Activated T-cell treated with anti-CD3 and anti-CD28 coated beads, Interleukin-2, amount 50 U/mL, for 72 hours (primary cell): ENCODE results near the gene SDF4. TPM values are rescaled to one million over a fixed set of nuclear protein-coding genes. Genes with fewer than 3 reads are reported as not detected.
A peak's percentile ranks its signal among the peaks of the same experiment; 100 is the strongest.

Experiments
- ATAC-seq, 2 donors: fragments of 150-1000 bp; cut with Tn5 transposase; replicated peaks in 1 of 2; 2 replicates each; pipeline ENCODE4 v1.10.0; 2021; ENCODE audit warnings: moderate library complexity in 2 of 2, mild to moderate bottlenecking in 1 of 2
- DNase-seq, 2 donors: peaks; one replicate each; pipeline ENCODE4 v3.0.0; 2021 to 2022; ENCODE audit warnings: mixed read lengths in 1 of 2
- H3K27ac Mint-ChIP-seq: one replicate; pipeline ENCODE4 v1.8.0; 2022; ENCODE audit warnings: mild to moderate bottlenecking, moderate library complexity, mixed read lengths
- H3K27me3 Mint-ChIP-seq: one replicate; pipeline ENCODE4 v1.8.0; 2022; ENCODE audit warnings: low read depth, mixed read lengths
- H3K36me3 Mint-ChIP-seq, 2 donors: one replicate each; pipeline ENCODE4 v1.8.0; 2022; ENCODE audit warnings: mixed read lengths in 2 of 2, mild to moderate bottlenecking in 1 of 2; ENCODE audit not compliant: insufficient read depth in 2 of 2
- H3K4me1 Mint-ChIP-seq: one replicate; pipeline ENCODE4 v1.8.0; 2022; ENCODE audit warnings: low read depth, mixed read lengths
- H3K4me3 Mint-ChIP-seq, 2 donors: one replicate each; pipeline ENCODE4 v1.8.0; 2022; ENCODE audit warnings: mild to moderate bottlenecking in 2 of 2, mixed read lengths in 2 of 2, moderate library complexity in 2 of 2
- H3K9me3 Mint-ChIP-seq, 2 donors: one replicate each; pipeline ENCODE4 v1.8.0; 2022; ENCODE audit warnings: mixed read lengths in 2 of 2
- total RNA-seq, 2 donors: library from RNA; stranded (reverse); gene quantifications; one replicate each; pipeline ENCODE4 v1.2.3, GENCODE V29; 2022

Gene SDF4
- total RNA-seq, 2 donors from 2014 or later: 188 to 348 TPM

- Mint-ChIP-seq H3K4me3 (peak within 1 kb of the TSS; percentile 86 to 87), H3K9me3 (no peaks in the 10 kb centered on the region), H3K27me3 (no peaks in the 10 kb centered on the region), H3K36me3 (peaks cover 2 to 3% of the 10 kb centered on the region in 2 donors), H3K27ac (peak within 1 kb of the TSS; percentile 70), H3K4me1 (peaks cover 37% of the 10 kb centered on the region)
- DNase-seq (peak; percentile 73 to 77), ATAC-seq (peak; percentile 20 to 22)
Observed at GRCh38 chr1:1206376-1206965, 25.3 kb downstream of the SDF4 start, which contains the start of gene TNFRSF18. Gene TNFRSF18 (minus strand): TSS chr1:1206592. CDS start chr1:1206571, 21 bp downstream.

GRCh38 chr1:1205769-1206375 lies 25.9 kb downstream of the SDF4 start:
- ATAC-seq (no peak), DNase-seq (peak in 1 of 2 donors; percentile 14)
- Mint-ChIP-seq H3K27me3 (no peaks in the 10 kb centered on the region), H3K36me3 (peaks cover 2 to 3% of the 10 kb centered on the region in 2 donors), H3K27ac (peak overlapping the region; percentile 70), H3K4me1 (peaks cover 32% of the 10 kb centered on the region), H3K9me3 (no peaks in the 10 kb centered on the region), H3K4me3 (peak overlapping the region; percentile 86 to 87)

GRCh38 chr1:1204998-1205768 lies 26.6 kb downstream of the SDF4 start:
- Mint-ChIP-seq H3K27ac (peak overlapping the region; percentile 70), H3K4me1 (peaks cover 31% of the 10 kb centered on the region), H3K36me3 (peaks cover 2 to 3% of the 10 kb centered on the region in 2 donors), H3K9me3 (no peaks in the 10 kb centered on the region), H3K27me3 (no peaks in the 10 kb centered on the region), H3K4me3 (peak overlapping the region; percentile 86 to 87)
- DNase-seq: no peak
- ATAC-seq: no peak

GRCh38 chr1:1204425-1204920 lies 27.3 kb downstream of the SDF4 start:
- Mint-ChIP-seq H3K9me3 (no peaks in the 10 kb centered on the region), H3K36me3 (peaks cover 2% of the 10 kb centered on the region in 2 donors), H3K27ac (no peak overlapping the region), H3K4me1 (peaks cover 29% of the 10 kb centered on the region), H3K4me3 (peak overlapping the region; percentile 86 to 87), H3K27me3 (no peaks in the 10 kb centered on the region)
- ATAC-seq (no peak), DNase-seq (no peak)

- peak overlapping the region; percentile 52 to 87 for H3K4me3 Mint-ChIP-seq
- DNase-seq: no peak
- no peak for ATAC-seq
- peaks cover 2% of the 10 kb centered on the region in 2 donors for H3K36me3 Mint-ChIP-seq
- peaks cover 23% of the 10 kb centered on the region for H3K4me1 Mint-ChIP-seq
- no peaks in the 10 kb centered on the region for H3K27me3 Mint-ChIP-seq
- H3K27ac Mint-ChIP-seq: no peak overlapping the region
- H3K9me3 Mint-ChIP-seq: no peaks in the 10 kb centered on the region
Observed at GRCh38 chr1:1203561-1204424, 28.0 kb downstream of the SDF4 start.

GRCh38 chr1:1202831-1203560 lies 28.8 kb downstream of the SDF4 start:
- no peaks in the 10 kb centered on the region for H3K27me3 Mint-ChIP-seq
- DNase-seq (peak in 1 of 2 donors; percentile 2), ATAC-seq (no peak)
- H3K4me3 Mint-ChIP-seq: no peak overlapping the region
- no peaks in the 10 kb centered on the region for H3K9me3 Mint-ChIP-seq
- no peak overlapping the region for H3K27ac Mint-ChIP-seq
- peaks cover 2% of the 10 kb centered on the region in 2 donors for H3K36me3 Mint-ChIP-seq
- H3K4me1 Mint-ChIP-seq: peaks cover 16% of the 10 kb centered on the region

- Mint-ChIP-seq H3K27ac (peak overlapping the region; percentile 87), H3K9me3 (no peaks in the 10 kb centered on the region), H3K27me3 (no peaks in the 10 kb centered on the region), H3K36me3 (peaks cover 0 to 2% of the 10 kb centered on the region in 2 donors), H3K4me3 (peak overlapping the region; percentile 64 to 79), H3K4me1 (peaks cover 11% of the 10 kb centered on the region)
- peak; percentile 79 to 85 for ATAC-seq
- peak; percentile 94 to 97 for DNase-seq
Observed at GRCh38 chr1:1200876-1201810, 30.7 kb downstream of the SDF4 start.

GRCh38 chr1:1199961-1200875 lies 31.6 kb downstream of the SDF4 start:
- H3K4me3 Mint-ChIP-seq: peak overlapping the region; percentile 64 to 79
- DNase-seq: no peak
- peaks cover under 1% of the 10 kb centered on the region in 2 donors for H3K9me3 Mint-ChIP-seq
- peaks cover 4 to 6% of the 10 kb centered on the region in 2 donors for H3K36me3 Mint-ChIP-seq
- peak overlapping the region; percentile 87 for H3K27ac Mint-ChIP-seq
- H3K27me3 Mint-ChIP-seq: no peaks in the 10 kb centered on the region
- no peak for ATAC-seq
- H3K4me1 Mint-ChIP-seq: peaks cover 11% of the 10 kb centered on the region

GRCh38 chr1:1199141-1199960 lies 32.5 kb downstream of the SDF4 start:
- DNase-seq: no peak
- Mint-ChIP-seq H3K27me3 (no peaks in the 10 kb centered on the region), H3K36me3 (peaks cover 11 to 12% of the 10 kb centered on the region in 2 donors), H3K9me3 (peaks cover 6% of the 10 kb centered on the region in 2 donors), H3K4me1 (peaks cover 19% of the 10 kb centered on the region), H3K27ac (no peak overlapping the region), H3K4me3 (peak overlapping the region; percentile 44 to 64)
- no peak for ATAC-seq
